ENCODE measurements around the gene CARD19.

- no peak for TF ChIP-seq CTCF (IDR thresholded peaks at IDR 0.05)
- TF ChIP-seq EZH2 (IDR thresholded peaks at IDR 0.05; ENCODE audit: borderline replicate concordance, insufficient read depth, low read depth, low read length, poor library complexity, severe bottlenecking), result no peak
These were observed 27.7 kb downstream of the CARD19 start for GRCh38 chr9:93123561-93124283.
